Psoas muscle (tissue), 8 donors: ENCODE measurements around the gene MPPED1. TPM values are rescaled to one million over a fixed set of nuclear protein-coding genes. Genes with fewer than 3 reads are reported as not detected.

ENCODE experiments used
- ATAC-seq, 4 donors: fragments of 200-7000 bp; cut with Tn5 transposase; one replicate each; pipeline ENCODE4 v1.9.1; 2020; ENCODE audit warnings: moderate library complexity in 3 of 4, mild to moderate bottlenecking in 2 of 4
- DNase-seq, 2 donors: peaks; one replicate each; pipeline ENCODE4 v3.0.0-alpha.2; 2020
- H3K27ac ChIP-seq: fragments of 200-600 bp; one replicate; pipeline ENCODE4 v1.8.0; 2022
- H3K27me3 ChIP-seq, 3 donors: fragments of 200-600 bp in 1 of 3; one replicate each; pipeline versions ENCODE4 v1.6.1 to v1.8.0; 2013 to 2022; ENCODE audit warnings: low read length in 2 of 3, mild to moderate bottlenecking in 2 of 3, moderate library complexity in 1 of 3; ENCODE audit not compliant: insufficient read depth in 3 of 3
- H3K36me3 ChIP-seq, 2 donors: fragments of 200-600 bp in 1 of 2; one replicate each; pipeline versions ENCODE4 v1.6.1 to v1.8.0; 2013 to 2022; ENCODE audit warnings: low read depth in 1 of 2, mild to moderate bottlenecking in 1 of 2, moderate library complexity in 1 of 2; ENCODE audit not compliant: insufficient read depth in 1 of 2
- H3K4me1 ChIP-seq: fragments of 200-600 bp; one replicate; pipeline ENCODE4 v1.8.0; 2022
- H3K4me3 ChIP-seq: fragments of 200-600 bp; one replicate; pipeline ENCODE4 v1.8.0; 2022; ENCODE audit warnings: mild to moderate bottlenecking
- H3K9me3 ChIP-seq: fragments of 200-600 bp; one replicate; pipeline ENCODE4 v1.8.0; 2022
- WGBS, 3 donors: extraction: QIAGEN DNeasy Blood & Tissue Kit; methylation state at CpG; one replicate each; pipeline versions ENCODE4 v1.1.6 to v1.1.7; 2013; 5-methylcytosine and 5-hydroxymethylcytosine counted together
- intact Hi-C, 2 donors: fragments of 100-400 bp; cut with DNase I; formaldehyde crosslinking; loops; one replicate each; pipeline versions ENCODE4 v1.11.0 to v1.14.2; 2022
- polyA plus RNA-seq, 3 donors: library from polyadenylated mRNA; stranded (reverse); fragments of 200-250 nt; gene quantifications; one replicate each; pipeline ENCODE4 v1.2.3, GENCODE V29; 2013
- total RNA-seq, 4 donors: library from RNA; stranded (reverse); fragmentation: NEBNext Ultra II Directional in 2 of 4; extraction: Animal tissue kit (Norgen Biotek cat#: 25700) in 2 of 4; gene quantifications; one replicate each; pipeline versions ENCODE4 v1.2.1 to v1.2.4, GENCODE V29; 2021 to 2023
- TF ChIP-seq, protein P1 (sequence below): fragments of 200-600 bp; IDR thresholded peaks from one replicate; pipeline ENCODE4 v1.8.0; 2022; ENCODE audit warnings: antibody characterized with exemption
- donor health status: healthy with polysubstance abuse.
- donor health status: DM: no; HTN: no; CAD: no; lungs with moderate emphysema.
- donor health status: Bipolar disorder and iron deficiency.
- donor health status: healthy.
- donor health status: DM: yes; HTN: yes; CAD: no.
- donor health status: DM: no; HTN: no; CAD: no.
- donor health status: DM: no; HTN: no; CAD: no.
- donor health status: DM: yes; HTN: yes; CAD: no.

The MPPED1 gene
- total and polyA plus RNA-seq, 7 donors: 0.04 to 0.10 TPM; not detected in 5

DNA sequence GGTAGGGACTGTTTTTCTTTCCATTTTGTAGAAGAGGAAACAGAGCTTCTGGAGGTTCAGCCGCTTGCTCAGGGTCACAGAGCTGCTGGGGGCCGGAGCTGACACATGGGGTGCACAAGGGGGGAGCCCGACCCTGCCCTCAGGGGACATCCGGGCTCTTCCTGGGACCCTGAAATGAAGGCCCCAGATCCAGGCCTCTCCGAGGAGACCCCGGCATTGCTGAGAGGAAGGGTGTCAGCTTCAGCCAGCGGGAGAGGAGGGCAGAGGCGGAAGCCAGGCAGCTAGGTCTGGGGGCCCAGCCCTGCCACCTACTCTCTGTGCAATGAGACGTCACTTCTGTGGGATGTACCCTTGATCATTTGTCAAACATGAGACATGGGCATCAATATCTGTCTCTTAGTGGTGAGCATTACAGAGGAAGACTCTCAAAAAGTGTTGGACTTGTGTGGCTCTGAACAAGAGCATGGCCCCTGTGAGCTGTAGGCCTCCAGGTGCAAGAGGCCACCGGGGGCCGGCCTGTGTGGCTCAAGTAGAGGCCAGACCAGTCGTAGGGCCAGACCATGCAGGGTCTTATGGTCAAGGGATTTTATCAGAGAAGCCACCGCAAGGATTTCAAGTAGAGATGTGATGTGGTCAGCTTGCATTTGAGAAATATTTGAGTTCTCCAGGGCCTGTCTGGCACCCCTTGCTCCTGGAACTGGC lies 10.3 kb downstream of the MPPED1 start:
- Histone ChIP-seq H3K27me3 (peaks cover 0 to 48% (median 13%) of the 10 kb centered on the region in 3 donors), H3K9me3 (no peaks in the 10 kb centered on the region), H3K27ac (no peak overlapping the region), H3K4me1 (no peaks in the 10 kb centered on the region), H3K36me3 (no peaks in the 10 kb centered on the region), H3K4me3 (no peak overlapping the region)
- ATAC-seq: no peak
- TF ChIP-seq, protein P1, sequence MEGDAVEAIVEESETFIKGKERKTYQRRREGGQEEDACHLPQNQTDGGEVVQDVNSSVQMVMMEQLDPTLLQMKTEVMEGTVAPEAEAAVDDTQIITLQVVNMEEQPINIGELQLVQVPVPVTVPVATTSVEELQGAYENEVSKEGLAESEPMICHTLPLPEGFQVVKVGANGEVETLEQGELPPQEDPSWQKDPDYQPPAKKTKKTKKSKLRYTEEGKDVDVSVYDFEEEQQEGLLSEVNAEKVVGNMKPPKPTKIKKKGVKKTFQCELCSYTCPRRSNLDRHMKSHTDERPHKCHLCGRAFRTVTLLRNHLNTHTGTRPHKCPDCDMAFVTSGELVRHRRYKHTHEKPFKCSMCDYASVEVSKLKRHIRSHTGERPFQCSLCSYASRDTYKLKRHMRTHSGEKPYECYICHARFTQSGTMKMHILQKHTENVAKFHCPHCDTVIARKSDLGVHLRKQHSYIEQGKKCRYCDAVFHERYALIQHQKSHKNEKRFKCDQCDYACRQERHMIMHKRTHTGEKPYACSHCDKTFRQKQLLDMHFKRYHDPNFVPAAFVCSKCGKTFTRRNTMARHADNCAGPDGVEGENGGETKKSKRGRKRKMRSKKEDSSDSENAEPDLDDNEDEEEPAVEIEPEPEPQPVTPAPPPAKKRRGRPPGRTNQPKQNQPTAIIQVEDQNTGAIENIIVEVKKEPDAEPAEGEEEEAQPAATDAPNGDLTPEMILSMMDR: no peak
- no peak for DNase-seq
- intact Hi-C loops: no loop called here
- 78 to 86% (median 84%) methylated on average over 13 of the region's 13 CpGs for WGBS, 3 donors

DNA sequence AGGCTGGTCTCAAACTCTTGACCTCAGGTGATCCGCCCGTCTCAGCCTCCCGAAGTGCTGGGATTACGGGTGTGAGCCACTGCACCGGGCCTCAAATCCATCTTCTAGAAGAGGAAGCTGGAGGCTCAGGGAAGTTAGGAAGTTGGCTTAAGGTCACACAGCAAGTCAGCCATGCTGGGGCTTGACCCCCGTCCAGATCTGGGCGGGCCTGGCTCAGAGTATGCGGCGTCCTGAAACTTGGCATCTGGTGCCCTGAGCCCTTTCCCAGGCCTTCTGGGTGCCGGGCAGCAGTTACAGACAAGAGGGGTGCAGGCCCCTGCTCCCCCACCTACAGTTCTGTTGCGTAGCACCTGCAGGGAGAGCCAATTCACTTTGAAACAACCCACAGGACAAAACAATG lies 11.2 kb downstream of the MPPED1 start:
- 78 to 80% (median 78%) methylated on average over 11 of the region's 11 CpGs for WGBS, 3 donors
- Histone ChIP-seq H3K36me3 (no peaks in the 10 kb centered on the region), H3K4me3 (no peak overlapping the region), H3K9me3 (no peaks in the 10 kb centered on the region), H3K4me1 (no peaks in the 10 kb centered on the region), H3K27ac (no peak overlapping the region), H3K27me3 (peaks cover 0 to 47% (median 21%) of the 10 kb centered on the region in 3 donors)
- ATAC-seq (no peak), DNase-seq (peak in 1 of 2 donors; percentile 45)
- TF ChIP-seq, protein P1: no peak
- intact Hi-C loops: no loop called here

DNA sequence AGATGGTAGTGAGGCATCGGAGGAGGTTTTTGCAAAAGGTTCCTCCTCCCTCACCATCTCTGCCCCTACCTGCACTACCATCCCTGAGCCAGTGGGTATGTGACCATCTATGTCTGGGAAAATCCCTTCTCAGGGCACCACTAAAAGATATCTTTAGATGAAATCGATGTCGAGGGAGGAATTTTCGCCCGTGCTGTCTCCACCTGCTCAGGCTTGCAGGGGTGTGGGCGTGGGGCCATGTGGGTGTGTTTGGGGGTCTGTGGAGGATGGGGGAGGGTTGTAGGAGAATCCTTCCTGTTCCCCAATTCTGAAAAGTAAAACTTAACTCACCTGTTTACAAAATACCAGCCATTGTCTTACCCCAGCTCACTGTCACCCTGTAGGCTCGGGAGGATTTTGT lies 12.4 kb downstream of the MPPED1 start:
- H3K27me3 ChIP-seq: peaks cover 0 to 58% (median 22%) of the 10 kb centered on the region in 3 donors
- intact Hi-C loops: no loop called here

DNA sequence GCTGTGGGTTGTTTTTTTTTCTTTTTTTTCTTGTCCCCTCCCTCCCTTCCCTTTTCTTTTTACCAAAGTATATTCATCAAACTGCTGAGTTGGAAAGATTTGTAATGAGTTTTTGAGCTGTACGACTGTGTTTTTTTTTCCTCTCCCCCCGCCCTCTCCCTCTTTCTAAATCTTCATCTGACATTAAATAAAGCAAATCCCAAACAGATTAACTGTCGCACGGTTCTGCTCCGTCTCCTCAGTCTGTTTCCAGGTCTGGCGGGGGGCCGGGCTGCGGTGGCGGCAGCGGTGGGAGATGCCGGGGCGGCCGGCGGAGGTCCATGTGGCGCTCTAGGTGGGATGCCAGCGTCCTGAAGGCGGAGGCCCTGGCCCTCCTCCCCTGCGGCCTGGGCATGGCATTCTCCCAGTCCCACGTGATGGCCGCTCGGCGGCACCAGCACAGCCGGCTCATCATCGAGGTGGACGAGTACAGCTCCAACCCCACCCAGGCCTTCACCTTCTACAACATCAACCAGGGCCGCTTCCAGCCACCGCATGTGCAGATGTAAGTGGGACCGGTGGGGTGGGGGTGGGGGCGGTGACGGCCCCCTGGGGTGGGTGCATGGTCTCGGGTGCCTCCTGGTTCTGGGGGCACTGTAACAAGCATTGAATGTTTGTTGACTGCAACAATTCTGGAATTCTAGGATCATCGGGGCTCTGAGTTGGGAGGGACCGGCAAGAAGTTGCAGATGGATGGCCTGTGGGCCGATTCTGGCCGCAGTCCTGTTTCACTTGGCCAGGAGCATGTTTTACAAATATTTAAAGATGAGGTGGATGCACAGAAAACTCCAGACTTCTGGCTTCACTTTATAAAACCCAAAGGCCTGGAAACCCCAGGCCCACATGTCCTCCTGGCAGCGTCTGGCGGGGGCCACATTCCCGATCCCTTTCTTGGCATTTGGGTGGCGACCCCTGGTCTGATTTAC lies 13.1 kb downstream of the MPPED1 start:
- intact Hi-C loops: no loop called here
- H3K27ac ChIP-seq: no peak overlapping the region
- DNase-seq (peak in 1 of 2 donors; percentile 36), ATAC-seq (no peak)
- H3K4me1 ChIP-seq: no peaks in the 10 kb centered on the region
- H3K4me3 ChIP-seq: no peak overlapping the region
- peaks cover 0 to 62% (median 20%) of the 10 kb centered on the region in 3 donors for H3K27me3 ChIP-seq
- 72 to 74% (median 73%) methylated on average over 38 to 39 of the region's 39 CpGs for WGBS, 3 donors
- no peaks in the 10 kb centered on the region for H3K9me3 ChIP-seq
- H3K36me3 ChIP-seq: no peaks in the 10 kb centered on the region
- TF ChIP-seq, protein P1: no peak

More for the DNA sequence above, 12.4 kb downstream of the MPPED1 start:
- no peaks in the 10 kb centered on the region for H3K9me3 ChIP-seq
- H3K27ac ChIP-seq: no peak overlapping the region
- TF ChIP-seq, protein P1: no peak
- ATAC-seq: no peak
- no peak overlapping the region for H3K4me3 ChIP-seq
- H3K36me3 ChIP-seq: no peaks in the 10 kb centered on the region
- 59 to 63% (median 60%) methylated on average over 7 of the region's 7 CpGs for WGBS, 3 donors
- H3K4me1 ChIP-seq: no peaks in the 10 kb centered on the region
- peak in 1 of 2 donors; percentile 19 for DNase-seq
